GM21423 (cell line): ENCODE results near the gene GRK6.
"Not testable (repeated sequence)": the region's sequence is repeated elsewhere in the genome, so short reads cannot be mapped to it uniquely, and the experiment has no call there.

Experiments used
- ATAC-seq: cut with Tn5 transposase; IDR thresholded peaks from one replicate; pipeline ENCODE4 v1.9.1; 2021; ENCODE audit warnings: mild to moderate bottlenecking, moderate library complexity; ENCODE audit not compliant: unreplicated experiment

GRK6 gene

GRCh38 chr5:177397875-177398390 is 28.5 kb upstream of the GRK6 start:
- ATAC-seq, result no peak

DNA sequence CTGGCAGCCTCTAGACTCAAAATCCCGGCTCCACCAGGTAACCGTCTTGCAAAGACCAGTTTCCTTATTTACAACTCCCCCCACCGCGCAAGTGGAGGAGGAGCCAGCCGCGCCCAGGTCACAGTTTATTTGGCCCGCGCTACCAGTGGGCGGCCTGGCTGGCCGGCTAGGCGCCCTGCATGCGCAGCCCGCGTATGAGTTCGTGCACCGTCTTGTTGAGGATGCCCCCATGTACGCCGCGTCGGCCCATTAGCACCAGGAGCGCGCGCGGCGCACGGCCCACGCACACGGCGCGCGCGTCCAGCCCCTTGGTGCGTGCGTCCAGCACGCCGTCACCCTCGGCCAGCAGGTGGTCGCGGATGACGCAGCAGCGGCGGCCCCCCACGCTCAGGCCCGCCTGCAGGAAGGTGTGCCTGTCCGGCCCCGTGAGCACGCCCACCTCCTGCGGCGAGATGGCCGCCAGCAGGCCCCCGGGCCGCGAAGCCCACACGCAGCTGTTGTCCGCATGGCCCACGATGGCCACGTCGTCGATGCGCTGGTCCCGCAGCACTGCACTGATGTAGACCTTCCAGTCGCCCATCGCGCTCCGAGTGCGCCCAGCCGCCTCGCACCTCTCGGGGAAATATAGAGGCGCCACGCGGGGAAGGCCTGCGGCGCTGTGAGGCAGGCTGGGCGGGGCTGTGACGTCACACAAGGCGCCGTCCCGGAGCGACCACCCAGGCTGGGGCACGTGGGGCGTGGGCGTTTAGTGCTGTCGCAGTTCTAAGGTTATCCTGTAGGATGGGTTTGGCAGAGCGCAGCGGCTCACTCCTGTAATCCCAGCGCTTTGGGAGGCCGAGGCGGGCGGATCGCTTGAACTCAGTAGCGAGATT is 26.2 kb upstream of the GRK6 start, which contains the start of gene PFN3:
Gene PFN3 (minus strand): TSS at position 665 of the 872 bp plus-strand sequence. CDS start 85 bp downstream, at position 580.
- no peak for ATAC-seq

GRCh38 chr5:177402271-177403043 is 24.0 kb upstream of the GRK6 start:
- no peak for ATAC-seq

- ATAC-seq, result peak; percentile 18
Observed at GRCh38 chr5:177403102-177403791, 23.2 kb upstream of the GRK6 start.

GRCh38 chr5:177403792-177404640 is 22.5 kb upstream of the GRK6 start:
- ATAC-seq, result peak; percentile 70

DNA sequence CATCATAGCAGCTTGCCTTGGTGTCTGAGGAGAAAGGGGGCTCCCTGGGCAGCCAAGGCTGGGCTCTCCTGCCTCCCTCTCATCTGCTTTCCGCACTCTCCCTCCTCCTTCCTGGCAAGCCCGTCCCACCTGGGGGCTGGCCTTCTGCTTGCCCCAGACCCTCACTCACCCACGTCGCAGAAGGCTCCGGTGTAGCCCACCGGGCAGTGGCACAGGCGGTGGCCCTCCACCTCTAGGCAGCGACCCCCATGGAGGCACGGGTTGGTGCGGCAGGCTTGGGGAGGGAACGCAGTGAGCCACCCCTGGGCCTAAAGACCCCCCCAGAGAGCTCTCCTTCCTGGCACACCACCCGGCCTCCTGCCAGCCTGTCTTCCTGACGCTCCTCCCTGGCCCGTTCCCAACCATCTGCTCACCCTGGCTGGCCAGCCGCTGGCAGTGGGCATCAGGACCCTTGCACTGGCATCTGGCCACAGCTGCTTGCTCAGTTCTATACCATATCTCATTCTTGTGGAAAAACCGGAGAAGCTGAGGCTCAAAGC is 21.8 kb upstream of the GRK6 start:
- ATAC-seq, result no peak

DNA sequence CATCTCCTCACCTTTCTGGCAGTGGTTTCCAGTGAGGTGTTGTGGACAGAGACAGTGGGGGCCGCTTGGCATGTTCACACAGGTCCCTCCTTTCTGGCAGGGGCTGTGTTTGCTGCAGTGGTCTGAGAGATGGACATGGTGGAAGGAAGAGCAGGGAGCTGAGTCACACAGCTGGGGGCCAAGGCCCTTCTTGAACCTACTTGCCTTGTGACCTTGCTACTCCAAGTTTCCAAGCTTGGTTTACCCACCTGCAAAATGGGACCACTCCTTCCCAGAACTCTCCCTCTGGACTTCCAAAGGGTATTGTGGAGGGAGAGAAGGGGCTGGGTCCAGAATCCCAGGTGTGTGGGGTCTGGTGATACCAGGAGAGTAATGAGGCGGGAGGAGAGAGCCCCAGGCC is 21.2 kb upstream of the GRK6 start:
- no peak for ATAC-seq

GRCh38 chr5:177405805-177406204 is 20.7 kb upstream of the GRK6 start:
- no peak for ATAC-seq

GRCh38 chr5:177409043-177409801 is 17.3 kb upstream of the GRK6 start, which contains the start of gene F12:
F12 (minus strand) TSS chr5:177409564; CDS start chr5:177409527, 37 bp downstream.
- ATAC-seq, result no peak

DNA sequence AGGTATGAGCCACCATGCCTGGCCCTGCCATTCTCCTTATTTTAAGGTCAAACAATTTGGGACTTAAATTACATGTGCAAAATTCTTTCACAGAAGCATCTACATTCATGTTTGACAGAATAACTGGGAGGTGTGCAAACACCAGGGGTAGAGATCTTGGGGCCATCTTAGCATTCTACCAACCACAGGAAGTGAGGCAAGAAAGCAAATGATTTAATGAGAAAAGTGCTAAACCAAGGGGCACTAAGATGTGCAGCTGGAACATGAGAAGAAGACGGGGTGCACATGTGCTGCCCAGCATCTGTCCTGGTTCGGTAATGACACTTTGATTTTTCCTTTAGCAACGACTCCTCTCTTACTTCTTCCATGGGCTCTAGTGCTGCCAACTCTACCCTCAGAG is 15.9 kb upstream of the GRK6 start:
- ATAC-seq, result no peak

- peak; percentile 62 for ATAC-seq
Observed at GRCh38 chr5:177412603-177413233, 13.8 kb upstream of the GRK6 start.

DNA sequence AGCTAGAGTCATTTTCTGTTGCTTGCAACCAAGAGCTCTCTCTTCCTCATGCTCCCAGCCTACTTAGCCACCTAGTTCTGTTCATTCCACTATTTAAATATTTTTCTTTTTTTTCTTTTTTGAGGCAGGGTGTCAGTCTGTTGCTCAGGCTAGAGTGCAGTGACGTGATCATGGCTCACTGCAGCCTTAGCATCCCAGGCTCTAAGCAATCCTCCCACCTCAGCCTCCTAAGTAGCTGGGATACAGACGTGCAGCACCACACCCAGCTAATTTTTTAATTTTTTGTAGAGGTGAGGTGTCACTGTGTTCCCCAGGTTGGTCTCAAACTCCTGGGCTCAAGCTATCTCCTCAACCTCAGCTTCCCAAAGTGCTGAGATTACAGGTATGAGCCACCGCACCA is 12.0 kb upstream of the GRK6 start:
- no peak for ATAC-seq

DNA sequence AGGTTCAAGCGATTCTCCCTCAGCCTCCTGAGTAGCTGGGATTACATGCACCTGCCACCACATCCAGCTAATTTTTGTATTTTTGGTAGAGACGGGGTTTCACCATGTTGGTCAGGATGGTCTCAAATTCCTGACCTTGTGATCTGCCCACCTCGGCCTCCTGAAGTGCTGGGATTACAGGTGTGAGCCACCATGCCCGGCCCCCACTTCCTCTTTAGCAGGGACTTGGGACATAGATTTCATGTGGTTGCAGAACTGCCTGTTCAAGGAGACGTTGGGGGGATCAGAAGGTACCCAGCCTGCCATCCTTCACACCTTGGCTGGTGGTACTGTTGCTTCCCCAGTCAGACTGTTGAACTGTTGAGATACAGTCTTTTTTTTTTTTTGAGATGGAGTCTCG is 9.4 kb upstream of the GRK6 start:
- ATAC-seq, result not testable (repeated sequence)

DNA sequence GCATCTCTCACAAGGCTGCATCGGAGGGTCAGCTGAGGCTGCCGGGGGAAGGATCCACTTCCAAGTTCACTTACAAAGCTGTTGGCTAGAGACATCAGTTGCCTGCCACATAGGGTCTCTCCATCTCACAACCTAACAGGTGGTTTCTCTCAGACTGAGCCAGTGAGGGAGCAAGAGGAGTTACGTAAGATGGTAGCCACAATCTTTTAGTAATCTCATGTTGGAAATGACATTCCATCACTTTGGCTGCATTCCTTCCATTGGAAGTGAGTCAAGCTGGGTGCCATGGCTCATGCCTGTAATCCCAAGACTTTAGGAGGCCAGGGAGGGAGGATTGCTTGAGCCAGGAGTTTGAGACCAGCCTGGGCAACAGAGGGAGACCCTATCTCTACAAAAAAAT is 7.4 kb upstream of the GRK6 start:
- ATAC-seq, result no peak

DNA sequence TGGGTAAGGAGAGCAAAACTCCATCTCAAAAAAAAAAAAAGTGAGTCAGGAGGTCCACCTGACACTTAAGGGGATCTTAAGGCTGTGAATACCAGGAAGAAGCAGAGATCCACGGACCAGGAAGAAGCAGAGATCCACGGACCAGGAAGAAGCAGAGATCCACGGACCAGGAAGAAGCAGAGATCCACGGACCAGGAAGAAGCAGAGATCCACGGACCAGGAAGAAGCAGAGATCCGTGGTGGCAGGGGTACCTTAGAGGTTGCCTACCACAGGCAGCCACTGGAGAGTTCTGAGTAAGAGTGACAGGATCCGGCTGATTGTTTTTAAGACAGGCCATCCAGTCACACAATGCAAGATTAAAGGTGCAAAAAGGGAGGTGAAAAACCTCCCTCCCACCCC is 6.0 kb upstream of the GRK6 start:
- not testable (repeated sequence) for ATAC-seq

GRCh38 chr5:177421062-177421798 is 5.2 kb upstream of the GRK6 start:
- ATAC-seq, result no peak

DNA sequence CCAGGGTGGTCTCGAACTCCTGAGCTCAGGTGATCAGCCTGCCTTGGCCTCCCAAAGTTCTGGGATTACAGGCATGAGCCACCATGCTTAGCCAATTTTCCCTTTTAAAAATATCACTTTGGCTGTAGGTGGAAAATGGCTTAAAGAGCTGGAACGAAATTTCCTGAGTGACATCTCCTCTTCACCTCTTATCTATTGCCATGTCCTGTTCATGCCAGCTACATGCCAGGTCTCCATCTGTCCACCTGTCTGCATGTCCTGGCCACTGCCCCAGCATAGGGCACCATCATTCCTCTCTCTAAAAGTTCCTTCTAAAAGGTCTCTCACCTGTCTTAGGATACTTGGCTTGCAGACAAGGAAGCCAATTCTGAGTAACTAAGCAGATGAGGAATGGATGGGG is 2.8 kb upstream of the GRK6 start:
- no peak for ATAC-seq

GRCh38 chr5:177425196-177425800 is 1.2 kb upstream of the GRK6 start:
- ATAC-seq, result no peak
